Stimulated activated CD8-positive, alpha-beta memory T cell treated with anti-CD3 and anti-CD28 coated beads, Interleukin-12 subunit alpha, Interleukin-12 subunit beta, amount 100 ng/mL, for 24 hours (primary cell): ENCODE results near the gene LSM2.
"Not testable (repeated sequence)": the region's sequence is repeated elsewhere in the genome, so short reads cannot be mapped to it uniquely, and the experiment has no call there.

Source experiments
- DNase-seq: peaks from one replicate; pipeline ENCODE4 v3.0.0-alpha.2; 2020; ENCODE audit errors: extremely low read depth

Gene LSM2

DNA sequence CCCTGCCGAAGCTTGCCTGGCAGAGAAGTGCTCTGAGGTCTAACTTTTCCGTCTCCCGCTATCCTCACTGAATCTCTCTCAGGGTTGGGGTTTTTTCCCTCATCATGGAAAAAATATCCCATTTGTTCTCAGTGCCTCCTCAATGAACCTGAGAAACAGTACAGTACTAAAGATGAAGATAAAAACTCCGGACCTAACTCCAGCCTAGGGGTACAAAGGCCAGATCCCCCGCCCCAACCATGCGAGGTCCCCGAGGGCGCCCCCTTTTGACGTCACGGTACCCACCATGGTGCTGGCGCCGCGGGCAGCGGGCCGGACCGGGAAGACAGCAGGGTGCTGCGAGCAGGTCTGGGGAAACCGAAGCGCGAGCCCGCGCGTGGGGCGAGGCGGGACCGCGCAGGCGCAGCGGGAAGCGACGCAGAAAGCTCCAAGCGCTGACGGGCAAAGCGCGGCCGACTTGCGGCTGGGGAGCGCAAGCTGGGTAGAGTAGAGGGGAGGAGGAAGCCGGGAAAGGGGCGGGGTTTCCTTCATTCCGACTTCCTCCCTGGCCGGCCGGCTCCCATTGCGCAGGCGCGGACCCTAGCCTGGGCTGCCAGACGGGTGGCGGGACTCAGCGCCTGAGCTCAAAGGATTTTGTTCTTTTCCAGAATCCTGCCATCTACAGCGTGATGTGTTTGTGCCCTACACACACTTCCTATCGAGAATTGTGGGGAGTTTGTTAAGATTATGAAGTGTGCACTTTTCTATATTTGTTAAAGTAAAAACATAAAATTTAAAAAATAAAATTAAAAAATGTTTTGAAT lies at the start of gene LSM2:
Gene LSM2, minus strand, starts transcription at position 497 of the 803 bp plus-strand sequence. Its CDS starts 209 bp downstream, at position 288.
- peak; percentile 98 for DNase-seq

DNA sequence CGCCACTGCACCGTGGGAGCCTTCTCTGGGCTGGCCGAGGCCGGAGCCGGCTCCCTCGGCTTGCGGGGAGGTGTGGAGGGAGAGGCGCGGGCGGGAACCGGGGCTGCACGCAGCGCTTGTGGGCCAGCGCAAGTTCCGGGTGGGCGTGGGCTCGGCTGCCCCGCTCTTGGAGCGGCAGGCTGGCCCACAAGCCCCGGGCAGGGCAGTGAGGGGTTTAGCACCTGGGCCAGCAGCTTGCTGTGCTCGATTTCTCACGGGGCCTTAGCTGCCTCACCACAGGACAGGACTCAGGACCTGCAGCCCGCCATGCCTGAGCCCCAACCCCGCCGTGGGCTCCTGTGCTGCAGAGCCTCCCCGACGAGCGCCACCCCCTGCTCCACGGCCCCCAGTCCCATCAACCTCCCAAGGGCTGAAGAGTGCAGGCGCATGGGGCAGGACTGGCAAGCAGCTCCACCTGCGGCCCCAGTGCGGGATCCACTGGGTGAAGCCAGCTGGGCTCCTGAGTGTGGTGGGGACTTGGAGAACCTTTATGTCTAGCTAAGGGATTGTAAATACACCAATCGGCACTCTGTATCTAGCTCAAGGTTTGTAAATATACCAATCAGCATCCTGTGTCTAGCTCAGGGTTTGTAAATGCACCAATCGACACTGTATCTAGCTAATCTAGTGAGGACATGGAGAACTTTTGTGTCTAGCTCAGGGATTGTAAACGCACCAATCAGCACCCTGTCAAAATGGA lies 45.4 kb upstream of the LSM2 start:
- DNase-seq, result not testable (repeated sequence)

DNA sequence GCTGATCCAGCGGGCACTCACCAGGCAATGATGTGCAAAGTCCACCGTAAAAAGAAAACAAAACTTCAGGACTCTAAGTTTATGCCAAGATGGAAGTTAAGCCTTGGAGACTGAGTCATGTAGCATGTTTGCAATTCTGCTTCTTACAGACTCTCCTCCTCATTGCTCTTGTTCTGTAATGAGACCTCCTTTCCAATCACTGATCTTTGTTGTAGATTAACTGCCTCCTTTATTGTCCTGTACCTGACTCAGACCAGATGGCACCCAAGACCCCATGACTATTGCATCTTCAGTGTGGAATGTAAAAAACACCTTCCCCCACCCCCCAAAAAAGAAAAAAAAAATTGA lies 44.7 kb upstream of the LSM2 start:
- no peak for DNase-seq

DNA sequence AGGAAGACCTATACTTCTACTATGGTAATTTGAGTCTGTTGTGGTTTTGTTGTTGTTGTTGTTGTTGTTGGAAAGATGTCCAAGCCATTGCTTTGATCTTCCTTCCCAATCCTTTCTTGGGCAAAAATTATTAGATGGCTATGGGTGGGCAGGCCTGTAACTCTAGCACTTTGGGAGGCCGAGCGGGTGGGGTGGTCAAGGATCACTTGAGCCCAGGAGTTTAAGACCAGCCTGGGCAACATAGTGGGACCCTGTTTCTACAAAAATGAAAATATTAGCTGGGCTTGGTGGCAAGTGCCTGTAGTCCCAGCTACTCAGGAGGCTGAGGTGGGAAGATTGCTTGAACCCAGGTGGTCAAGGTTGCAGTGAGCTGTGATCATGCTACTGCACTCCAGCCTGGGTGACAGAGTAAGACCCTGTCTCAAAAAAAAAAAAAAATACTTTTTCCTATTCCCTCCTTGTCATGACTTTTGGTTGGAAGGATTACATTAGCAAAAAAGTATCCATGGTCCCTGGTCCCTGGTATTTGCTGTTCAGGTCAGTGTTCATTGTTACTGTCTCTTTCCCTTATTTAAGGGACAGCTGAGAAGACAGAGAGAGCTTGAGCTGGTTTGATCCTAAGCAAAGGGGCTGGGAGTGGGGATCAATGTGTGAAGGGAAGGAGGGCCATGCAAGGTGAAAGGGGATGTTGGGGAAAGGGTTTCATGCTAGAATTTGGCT lies 44.2 kb upstream of the LSM2 start:
- no peak for DNase-seq

DNA sequence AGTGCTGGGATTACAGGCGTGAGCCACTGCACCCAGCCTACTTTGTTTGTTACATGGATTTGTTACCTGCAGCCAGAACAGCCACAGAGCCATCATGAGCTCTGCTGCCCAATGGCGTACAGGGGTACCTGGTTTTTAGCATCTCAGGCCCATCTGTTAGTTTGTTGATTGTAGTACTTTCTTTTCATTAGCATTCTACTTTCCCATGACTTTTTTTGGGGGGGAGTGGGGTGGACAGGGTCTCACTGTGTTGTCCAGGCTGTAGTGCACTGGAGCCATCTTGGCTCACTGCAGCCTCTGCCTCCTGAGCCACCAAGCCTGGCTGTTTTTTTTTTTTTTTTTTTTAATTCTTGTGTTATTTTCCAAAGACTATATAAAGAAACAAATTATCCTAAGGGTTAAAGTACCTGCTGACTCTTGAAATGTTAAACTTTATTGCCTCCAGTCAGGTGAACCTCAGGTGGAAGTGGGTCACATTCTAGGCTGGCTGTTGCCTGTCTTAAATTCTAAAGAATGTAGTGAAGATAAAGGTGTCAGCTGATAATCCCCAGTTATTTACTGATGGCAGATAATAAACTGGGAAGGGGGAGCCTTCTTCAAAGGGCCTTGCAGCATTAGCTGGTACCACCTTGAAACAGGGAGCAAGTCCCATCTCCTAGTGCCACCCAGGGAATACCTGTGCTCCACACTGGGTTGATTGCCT lies 40.7 kb upstream of the LSM2 start:
- DNase-seq, result no peak

DNA sequence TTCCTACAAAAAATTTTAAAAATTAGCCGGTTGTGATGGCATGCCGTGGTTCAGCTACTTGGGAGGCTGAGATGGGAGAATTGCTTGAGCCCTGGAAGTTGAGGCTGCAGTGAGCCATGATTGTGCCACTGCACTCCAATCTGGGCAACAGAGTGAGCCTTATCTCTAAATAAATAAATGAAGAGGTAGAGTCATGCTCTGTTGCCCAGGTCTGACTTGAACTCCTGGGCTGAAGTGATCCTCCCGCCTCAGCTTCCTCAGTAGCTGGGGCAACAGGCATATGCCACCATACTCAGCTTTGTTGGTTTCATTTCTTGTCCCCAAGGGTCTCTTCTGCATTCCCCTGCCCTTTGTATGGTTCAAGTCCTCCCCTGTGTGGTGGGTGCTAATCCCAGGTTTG lies 37.7 kb upstream of the LSM2 start:
- DNase-seq, result no peak

DNA sequence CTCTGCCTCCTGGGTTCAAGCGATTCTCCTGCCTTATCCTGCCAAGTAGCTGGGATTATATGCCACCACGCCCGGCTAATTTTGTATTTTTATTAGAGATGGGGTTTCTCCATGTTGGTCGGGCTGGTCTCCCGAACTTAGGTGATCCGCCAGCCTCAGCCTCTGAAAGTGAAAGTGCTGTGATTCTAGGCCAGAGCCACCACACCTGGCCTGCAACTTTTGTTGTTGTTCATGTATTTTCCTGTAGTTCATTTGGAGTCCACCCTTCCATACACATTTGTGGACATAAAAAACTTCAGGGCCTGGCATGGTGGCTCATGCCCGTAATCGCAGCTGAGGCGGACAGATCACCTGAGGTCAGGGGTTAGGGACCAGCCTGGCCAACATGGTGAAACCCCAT lies 35.3 kb upstream of the LSM2 start:
- no peak for DNase-seq

DNA sequence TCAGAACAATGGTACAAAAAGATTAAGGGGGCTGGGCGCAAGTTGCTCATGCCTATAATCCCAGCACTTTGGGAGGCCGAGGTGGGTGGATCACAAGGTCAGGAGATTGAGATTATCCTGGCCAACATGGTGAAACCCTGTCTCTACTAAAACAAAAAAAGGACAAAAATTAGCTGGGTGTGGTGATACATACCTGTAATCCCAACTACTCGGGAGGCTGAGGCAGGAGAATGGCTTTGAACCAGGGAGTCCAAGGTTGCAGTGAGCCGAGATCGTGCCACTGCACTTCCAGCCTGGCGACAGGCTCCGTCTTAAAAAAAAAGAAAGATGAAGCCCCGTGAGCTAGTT lies 33.0 kb upstream of the LSM2 start:
- not testable (repeated sequence) for DNase-seq

DNA sequence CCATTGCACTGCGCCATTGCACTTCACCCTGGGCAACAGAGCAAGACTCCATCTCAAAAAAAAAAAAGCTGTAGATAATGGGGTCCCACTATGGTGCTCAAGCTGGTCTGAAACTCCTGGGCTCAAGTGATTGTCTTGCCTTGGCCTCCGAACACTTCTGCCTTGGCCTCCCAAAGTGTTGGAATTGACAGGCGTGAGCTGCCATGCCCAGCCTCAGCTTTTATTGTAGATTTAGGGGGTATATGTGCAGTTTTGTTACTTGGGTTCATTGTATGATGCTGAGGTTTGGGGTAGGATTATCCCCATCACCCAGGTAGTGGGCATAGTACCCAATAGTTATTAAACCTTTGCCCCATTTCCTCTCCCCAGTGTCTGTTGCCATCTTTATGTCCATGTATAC lies 32.2 kb upstream of the LSM2 start:
- DNase-seq, result no peak

DNA sequence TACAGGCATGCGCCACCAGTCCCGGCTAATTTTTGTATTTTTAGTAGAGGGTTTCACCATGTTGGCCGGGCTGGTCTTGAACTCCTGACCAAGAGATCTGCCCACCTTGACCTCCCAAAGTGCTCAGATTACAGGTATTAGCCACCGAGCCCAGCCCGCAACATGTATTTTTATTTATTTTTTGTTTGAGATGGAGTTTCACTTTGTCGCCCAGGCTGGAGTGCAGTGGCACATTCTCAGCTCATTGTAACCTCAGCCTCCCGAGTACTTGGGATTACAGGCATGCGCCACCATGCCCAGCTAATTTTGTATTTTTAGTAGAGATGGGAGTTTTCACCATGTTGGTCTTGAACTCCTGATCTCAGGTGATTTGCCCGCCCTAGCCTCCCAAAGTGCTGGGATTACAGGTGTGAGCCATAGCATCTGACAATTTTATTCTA lies 31.4 kb upstream of the LSM2 start:
- not testable (repeated sequence) for DNase-seq

DNA sequence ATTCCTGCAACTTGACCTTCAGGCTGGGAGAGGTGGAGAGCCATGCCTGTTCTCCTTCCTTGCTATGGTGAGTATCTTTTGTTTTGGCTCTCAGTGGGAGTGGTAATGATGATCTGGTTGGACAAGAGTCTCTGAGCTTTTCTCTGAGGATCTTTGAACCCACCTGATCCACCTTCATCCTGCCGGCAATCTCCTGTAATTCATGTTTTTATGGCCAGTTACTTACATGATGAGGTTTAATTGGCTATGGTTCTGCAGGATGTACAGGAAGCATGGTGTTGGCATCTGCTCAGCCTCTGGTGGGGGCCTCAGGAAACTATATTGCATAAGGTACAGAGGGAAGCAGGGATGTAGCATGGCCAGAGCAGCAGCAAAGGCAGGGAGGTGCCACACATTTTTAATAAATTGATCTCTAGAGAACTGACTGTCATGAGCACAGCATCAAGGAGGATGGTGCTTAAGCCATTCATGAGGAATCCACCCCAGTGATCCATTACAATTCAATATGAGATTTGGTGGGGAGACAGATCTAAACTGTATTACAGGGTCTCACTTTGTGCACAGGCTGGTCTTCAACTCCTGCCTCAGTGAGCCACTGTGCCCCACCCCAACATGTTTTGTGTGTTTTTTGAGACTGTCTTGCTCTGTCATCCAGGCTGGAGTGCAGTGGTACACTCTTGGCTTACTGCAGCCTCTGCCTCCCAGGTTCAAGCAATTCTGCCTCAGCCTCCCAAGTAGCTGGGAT lies 30.8 kb upstream of the LSM2 start:
- DNase-seq, result no peak

DNA sequence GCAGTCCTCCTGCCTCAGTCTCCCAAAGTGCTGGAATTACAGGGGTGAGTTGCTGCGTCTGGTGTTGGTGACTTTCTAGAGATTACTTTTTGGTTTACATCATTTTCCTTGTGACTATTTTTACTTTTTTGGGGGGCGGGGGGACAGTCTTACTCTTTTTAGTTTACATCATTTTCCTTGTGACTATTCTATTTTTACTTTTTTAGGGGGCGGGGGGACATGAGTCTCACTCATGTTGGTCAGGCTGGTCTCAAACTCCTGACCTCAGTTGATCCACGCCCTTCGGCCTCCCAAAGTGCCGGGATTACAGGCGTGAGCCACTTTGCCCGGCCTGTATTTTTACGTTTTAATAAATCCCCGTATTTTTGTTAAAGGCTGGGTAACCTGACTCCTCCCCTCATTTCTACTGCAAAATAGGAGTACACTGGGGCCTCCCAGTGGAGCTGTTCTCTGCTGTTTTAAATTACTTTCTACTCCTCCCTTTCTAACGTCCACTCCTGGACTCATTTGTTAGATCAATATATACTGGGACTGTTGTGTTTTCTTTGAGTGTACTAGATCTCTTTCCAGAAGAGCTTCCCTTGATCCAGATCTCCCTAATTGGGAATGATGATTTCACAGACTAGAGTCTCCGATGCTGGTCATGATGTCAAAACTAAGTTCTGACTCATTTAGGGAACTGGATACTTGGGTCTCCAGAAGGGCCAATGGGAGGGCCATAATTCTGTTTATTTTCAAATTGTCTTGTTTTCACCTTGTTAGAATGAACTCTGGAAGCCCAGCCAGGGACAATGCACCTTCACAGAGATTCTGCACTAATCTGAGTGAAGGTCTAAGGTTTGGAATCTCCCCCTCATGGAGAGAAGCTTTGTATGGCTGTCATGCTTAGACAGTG lies 30.0 kb upstream of the LSM2 start:
- no peak for DNase-seq

DNA sequence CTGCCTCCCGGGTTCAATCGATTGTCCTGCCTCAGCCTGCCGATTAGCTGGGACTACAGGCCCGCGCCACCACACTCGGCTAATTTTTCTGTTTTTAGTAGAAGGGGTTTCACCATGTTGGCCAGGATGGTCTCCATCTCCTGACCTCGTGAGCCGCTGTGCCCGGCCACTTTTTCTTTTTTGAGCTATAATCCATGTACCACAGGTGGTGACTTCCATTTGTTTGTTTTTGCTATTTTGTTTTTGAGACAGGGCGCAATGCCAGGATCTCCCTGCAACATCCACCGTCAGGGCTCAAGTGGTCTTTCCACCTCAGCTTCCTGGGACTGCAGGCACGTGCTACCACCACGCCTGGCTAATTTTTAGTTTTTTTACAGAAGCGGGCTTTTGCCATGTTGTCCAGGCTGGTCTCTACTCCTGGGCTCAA lies 29.3 kb upstream of the LSM2 start:
- DNase-seq, result no peak

DNA sequence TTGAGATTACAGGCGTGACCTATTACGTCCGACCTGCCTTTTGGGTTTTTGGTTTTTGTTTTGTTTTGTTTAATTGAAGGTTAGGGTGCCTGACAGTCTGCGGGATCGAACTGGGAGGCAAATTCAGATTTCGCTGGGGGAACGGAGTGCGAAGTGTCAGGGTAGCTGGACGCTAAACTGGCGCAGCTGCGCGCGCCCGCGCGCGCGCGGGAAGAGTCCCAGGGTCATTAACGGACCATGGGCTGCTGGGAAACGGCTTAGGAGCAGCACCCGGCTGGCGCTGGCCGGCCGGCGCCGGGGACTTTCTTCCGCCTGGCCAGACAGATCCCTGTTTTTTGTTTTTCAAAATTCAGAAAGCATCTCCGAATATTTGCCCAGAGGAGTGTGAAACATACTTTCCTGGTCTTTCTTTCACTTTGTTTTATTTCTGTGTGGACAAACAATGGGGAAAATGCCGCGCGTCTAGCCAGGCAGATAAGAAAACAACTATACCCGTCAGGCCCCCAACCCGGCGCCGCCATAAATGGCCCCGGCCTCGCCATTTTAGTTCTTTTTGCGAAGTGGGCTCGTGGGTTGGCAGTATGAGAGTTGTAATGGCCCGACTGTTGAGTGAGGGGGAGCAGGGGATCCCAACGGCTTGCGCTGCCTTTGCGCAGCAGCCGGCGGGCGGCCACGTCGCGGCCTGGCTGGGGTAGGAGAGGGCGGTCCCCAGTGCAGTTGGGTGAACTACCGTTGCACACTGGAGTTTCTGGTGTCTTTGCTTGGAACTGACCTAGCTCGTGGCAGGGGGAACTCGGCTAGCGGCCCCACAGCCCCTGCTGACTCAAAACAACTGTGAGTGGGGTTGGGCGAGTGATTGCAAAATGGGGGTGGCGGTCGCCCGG lies 27.8 kb upstream of the LSM2 start:
- DNase-seq, result no peak

DNA sequence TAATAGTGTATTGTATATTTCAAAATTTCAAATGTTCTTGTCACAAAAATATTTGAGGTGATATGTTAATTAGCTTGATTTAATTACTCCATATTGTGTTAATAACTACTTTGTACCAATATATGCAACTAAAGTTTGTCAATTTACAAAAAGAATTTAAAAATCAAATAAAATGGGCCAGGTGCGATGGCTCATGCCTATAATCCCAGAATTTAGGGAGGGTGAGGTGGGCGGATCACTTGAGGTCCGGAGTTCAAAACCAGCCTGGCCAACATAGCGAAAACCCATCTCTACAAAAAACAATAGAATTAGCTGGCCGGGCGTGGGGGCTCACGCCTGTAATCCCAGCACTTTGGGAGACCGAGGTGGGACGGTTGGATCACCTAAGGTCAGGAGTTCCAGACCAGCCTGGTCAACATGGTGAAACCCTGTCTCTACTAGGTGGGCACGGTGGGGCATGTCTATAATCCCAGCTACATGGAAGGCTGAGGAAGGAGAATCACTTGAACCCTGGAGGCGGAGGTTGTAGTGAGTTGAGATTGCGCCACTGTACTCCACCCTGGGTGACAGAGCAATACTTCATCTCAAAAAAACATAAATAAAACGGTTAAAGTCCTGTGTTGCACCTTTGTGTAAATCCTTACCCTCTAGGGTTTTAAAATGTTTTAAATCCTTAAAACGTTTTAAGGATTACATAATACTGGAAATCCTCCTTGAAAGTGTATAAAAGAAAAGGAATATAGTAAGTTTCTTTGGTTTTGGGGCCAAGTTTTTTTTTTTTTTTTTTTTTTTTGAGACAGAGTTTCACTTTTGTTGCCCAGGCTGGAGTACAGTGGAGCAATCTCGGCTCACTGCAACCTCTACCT lies 24.8 kb upstream of the LSM2 start:
- DNase-seq, result no peak

DNA sequence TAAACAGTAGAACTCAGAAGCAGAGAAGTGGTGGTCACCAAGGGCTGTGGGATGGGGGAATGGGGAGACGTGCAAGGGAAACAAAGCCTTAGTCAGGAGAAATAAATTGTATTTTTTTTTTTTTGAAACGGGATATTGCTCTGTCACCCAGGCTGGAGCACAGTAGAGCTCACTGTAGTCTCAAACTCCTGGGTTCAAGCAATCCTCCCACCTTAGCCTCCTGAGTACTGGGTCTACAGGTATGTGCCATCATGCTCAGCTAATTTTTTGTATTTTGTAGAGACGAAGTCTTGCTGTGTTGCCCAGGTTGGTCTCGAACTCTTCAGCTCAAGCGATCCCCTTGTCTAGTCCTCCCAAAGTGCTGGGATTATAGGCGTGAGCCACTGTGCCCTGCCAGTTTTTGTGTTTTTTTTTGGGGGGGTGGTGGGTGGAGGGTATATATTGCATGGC lies 24.1 kb upstream of the LSM2 start:
- no peak for DNase-seq

DNA sequence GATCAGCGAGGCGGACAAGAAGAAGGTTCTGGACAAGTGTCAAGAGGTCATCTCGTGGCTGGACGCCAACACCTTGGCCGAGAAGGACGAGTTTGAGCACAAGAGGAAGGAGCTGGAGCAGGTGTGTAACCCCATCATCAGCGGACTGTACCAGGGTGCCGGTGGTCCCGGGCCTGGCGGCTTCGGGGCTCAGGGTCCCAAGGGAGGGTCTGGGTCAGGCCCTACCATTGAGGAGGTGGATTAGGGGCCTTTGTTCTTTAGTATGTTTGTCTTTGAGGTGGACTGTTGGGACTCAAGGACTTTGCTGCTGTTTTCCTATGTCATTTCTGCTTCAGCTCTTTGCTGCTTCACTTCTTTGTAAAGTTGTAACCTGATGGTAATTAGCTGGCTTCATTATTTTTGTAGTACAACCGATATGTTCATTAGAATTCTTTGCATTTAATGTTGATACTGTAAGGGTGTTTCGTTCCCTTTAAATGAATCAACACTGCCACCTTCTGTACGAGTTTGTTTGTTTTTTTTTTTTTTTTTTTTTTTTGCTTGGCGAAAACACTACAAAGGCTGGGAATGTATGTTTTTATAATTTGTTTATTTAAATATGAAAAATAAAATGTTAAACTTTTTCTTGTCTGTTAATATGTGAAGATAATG lies 23.0 kb upstream of the LSM2 start:
- no peak for DNase-seq
